Stimulated activated CD4-positive, alpha-beta T cell treated with anti-CD3 and anti-CD28 coated beads, Interleukin-15, amount 100 ng/mL, for 48 hours (primary cell): ENCODE measurements around the gene DGKH.

Experiments used
- DNase-seq, 2 donors: peaks; one replicate each; pipeline ENCODE4 v3.0.0-alpha.2; 2020; ENCODE audit warnings: low read depth in 2 of 2

The DGKH gene

DNA sequence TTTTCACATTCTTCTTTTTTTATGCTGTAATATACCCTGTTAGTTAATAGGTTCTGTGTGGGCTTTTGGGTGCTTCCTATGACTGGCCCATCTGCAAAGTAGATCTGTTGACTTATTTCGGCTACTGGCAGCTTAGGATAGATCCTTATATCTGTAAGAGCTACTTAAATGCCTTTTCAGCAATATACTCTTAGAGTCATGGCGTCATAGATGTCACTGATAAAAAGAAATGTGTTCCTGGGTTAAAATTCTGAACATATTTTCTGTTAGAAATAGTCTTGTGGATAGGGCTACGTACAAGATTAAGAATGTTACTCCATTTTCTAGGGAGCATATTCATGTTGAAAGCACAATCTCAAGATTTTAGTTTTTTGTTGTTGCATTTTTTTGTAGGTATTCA is 228.2 kb downstream of the DGKH start:
- DNase-seq, result no peak

- DNase-seq, result no peak
These were observed 229.3 kb downstream of the DGKH start for GRCh38 chr13:42277618-42278276.

DNA sequence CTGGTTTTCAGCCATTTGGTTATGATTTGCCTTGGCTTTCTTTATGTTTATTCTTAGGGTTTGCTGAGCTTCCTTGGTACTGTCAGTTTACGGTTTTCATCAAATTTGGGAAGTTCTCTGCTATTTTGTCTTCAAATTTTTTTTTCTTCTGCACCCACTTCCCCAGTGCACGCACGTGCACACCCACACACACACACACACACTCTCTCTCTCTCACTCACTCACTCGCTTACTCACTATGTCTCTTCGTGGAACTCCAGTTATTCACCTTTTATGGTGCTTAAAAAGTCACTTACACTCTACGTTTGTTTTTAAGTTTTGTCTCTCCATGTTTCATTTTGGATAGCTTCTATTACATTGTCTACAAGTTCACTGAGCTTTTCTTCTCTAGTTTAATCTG is 230.6 kb downstream of the DGKH start:
- DNase-seq, result no peak

DNA sequence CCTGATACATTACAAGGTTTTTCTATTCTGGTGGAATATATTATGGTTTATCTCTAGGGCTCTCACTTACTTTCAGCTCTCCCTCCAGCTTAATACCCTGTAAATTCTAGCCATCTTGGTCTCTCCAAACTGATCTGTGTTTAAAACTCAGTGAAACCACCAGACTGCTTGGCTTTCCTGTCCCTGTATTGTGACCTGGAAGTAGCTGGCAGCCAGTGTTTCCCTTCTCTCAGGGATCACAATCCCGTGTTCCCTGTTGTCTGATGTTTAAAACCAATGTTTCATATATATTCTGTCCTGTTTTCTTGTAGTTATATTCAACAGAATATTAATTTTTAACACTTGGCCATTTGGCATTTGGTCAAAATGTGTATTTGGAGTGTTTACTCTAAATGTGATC is 231.5 kb downstream of the DGKH start:
- no peak for DNase-seq

- no peak for DNase-seq
These were observed 232.1 kb downstream of the DGKH start for GRCh38 chr13:42280537-42280936.

GRCh38 chr13:42283574-42283973 is 235.1 kb downstream of the DGKH start:
- DNase-seq, result no peak

- DNase-seq, result no peak
These were observed 235.6 kb downstream of the DGKH start for GRCh38 chr13:42284068-42284467.
